Right lobe of liver (tissue), 4 donors: ENCODE measurements around the gene CEP85.

Experiments
- CTCF ChIP-seq, 4 donors: fragments of 200-600 bp in 3 of 4; fragments of 450-650 bp in 1 of 4; IDR thresholded peaks; one replicate each; pipeline versions ENCODE4 v1.5.1 to v1.8.0; 2016 to 2022; ENCODE audit warnings: antibody characterized with exemption in 4 of 4, mild to moderate bottlenecking in 2 of 4
- POLR2A ChIP-seq: fragments of 450-650 bp; IDR thresholded peaks from one replicate; pipeline ENCODE4 v1.6.1; 2017; ENCODE audit warnings: antibody characterized with exemption, mild to moderate bottlenecking
- donor health status: DM: no; HTN: no; CAD: no.
- donor health status: DM: no; HTN: no; CAD: no.
- donor health status: DM: no; HTN: yes; CAD: no.

DNA sequence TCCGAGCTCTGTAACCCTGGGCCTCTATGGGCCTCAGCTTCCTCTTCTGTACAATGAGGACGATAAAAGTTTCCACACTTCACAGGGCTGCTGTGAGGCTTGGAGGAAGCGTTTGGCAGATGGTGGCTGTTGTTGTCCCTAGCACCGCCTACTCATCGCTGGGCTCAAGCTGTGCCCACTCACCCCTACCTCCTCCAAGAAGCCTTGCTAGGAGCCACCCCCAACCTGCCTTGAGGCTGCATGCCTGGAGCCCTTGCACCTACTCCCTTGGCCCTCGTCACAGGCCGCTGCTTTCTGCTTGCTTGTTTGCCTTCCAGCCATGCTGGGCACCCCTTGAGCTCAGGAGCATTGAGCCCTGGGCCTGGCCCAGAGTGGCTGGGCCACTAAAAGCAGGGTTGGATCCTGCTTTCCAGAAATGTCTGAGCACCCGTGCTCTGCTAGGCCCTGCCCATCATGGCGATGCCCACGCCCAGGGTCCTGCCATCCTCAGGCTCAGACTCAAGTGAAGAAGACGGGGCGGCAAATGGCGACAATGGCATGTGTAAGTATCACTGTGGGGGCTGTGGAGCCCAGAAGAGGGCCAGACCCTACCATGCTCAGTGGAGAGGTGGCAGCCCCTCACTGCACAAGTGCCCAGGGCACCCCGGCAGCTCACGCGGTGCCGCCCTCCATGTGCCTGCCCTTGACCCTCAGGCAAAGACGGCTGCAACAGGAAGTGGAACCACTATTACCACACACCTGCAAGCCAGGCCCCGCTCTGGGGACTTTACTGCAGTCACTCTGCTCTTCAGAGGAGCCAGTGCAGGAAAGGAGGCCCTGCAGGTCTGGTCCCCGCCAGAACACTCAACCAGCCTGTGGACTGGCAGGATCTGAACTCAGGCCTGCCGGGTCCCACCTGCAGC is 55.4 kb downstream of the CEP85 start:
- TF ChIP-seq CTCF (IDR thresholded peaks at IDR 0.05) (no peak), POLR2A (no peak)
